ENCODE results near the gene EVA1B. TPM values are rescaled to one million over a fixed set of nuclear protein-coding genes. Genes with fewer than 3 reads are reported as not detected.

The EVA1B gene
- total and polyA plus RNA-seq, 4 donors = 31.2 to 59.5 (median 33.7) TPM

GRCh38 chr1:36329817-36330216 lies 6.4 kb upstream of the EVA1B start:
- 90 to 96% methylated on average over 9 of the region's 9 CpGs for WGBS, 2 donors
- Histone ChIP-seq H3K9ac (ENCODE audit: insufficient read depth in 1 of 2, low read length in 2 of 2) (no peak overlapping the region), H3K9me3 (ENCODE audit: control insufficient read depth in 4 of 4, insufficient read depth in 3 of 4, low read length in 3 of 4) (no peaks in the 10 kb centered on the region), H3K4me3 (no peak overlapping the region), H3K36me3 (ENCODE audit: control insufficient read depth in 4 of 4, insufficient read depth in 4 of 4, low read length in 4 of 4) (no peaks in the 10 kb centered on the region), H3K27ac (ENCODE audit: low read depth in 1 of 2, low read length in 1 of 2) (no peak overlapping the region), H3K4me1 (ENCODE audit: control insufficient read depth in 5 of 5, insufficient read depth in 5 of 5, low read length in 5 of 5) (peaks cover 0 to 8% (median 5%) of the 10 kb centered on the region in 5 donors), H3K27me3 (ENCODE audit: control insufficient read depth in 3 of 3, insufficient read depth in 3 of 3, low read length in 2 of 3) (no peaks in the 10 kb centered on the region)
- TF ChIP-seq CTCF (IDR thresholded peaks at IDR 0.05; ENCODE audit: control extremely low read depth, extremely low read depth) = no peak
- no peak for ATAC-seq (ENCODE audit: insufficient read depth, low FRiP score)
- no peak for DNase-seq

- Histone ChIP-seq H3K27ac (ENCODE audit: low read depth in 1 of 2, low read length in 1 of 2) (no peak overlapping the region), H3K4me1 (ENCODE audit: control insufficient read depth in 5 of 5, insufficient read depth in 5 of 5, low read length in 5 of 5) (peaks cover 0 to 17% (median 13%) of the 10 kb centered on the region in 5 donors), H3K36me3 (ENCODE audit: control insufficient read depth in 4 of 4, insufficient read depth in 4 of 4, low read length in 4 of 4) (no peaks in the 10 kb centered on the region), H3K4me3 (no peak overlapping the region), H3K9me3 (ENCODE audit: control insufficient read depth in 4 of 4, insufficient read depth in 3 of 4, low read length in 3 of 4) (no peaks in the 10 kb centered on the region), H3K27me3 (ENCODE audit: control insufficient read depth in 3 of 3, insufficient read depth in 3 of 3, low read length in 2 of 3) (no peaks in the 10 kb centered on the region), H3K9ac (ENCODE audit: insufficient read depth in 1 of 2, low read length in 2 of 2) (no peak overlapping the region)
- TF ChIP-seq CTCF (IDR thresholded peaks at IDR 0.05; ENCODE audit: control extremely low read depth, extremely low read depth) = no peak
- DNase-seq (peak in 2 of 3 donors; percentile 30 to 58), ATAC-seq (ENCODE audit: insufficient read depth, low FRiP score) (no peak)
- WGBS, 2 donors = 44 to 53% methylated on average over 6 of the region's 6 CpGs
These were observed 5.3 kb upstream of the EVA1B start for GRCh38 chr1:36328713-36329112.

DNA sequence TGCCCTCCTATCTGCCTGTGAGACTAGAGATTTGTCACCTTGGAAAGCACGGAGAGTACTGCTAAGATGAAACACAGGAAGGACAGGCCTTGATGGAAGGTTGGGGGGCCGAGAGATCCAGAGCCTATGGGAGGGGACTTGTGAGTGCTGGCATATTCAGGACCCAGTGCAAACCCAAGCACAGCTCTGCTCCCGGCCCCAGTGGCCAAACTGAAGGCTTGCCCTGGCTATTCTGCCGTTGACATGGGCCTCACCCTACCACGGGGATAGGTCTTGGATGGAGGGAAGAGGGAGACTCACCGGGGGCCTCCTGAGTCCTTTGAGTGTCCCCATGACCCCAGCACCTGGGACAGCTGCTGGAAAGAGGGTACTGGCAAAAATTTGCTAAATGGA lies 4.6 kb upstream of the EVA1B start:
- H3K4me1 ChIP-seq (ENCODE audit: control insufficient read depth in 5 of 5, insufficient read depth in 5 of 5, low read length in 5 of 5) = peaks cover 0 to 18% (median 13%) of the 10 kb centered on the region in 5 donors
- H3K4me3 ChIP-seq = no peak overlapping the region
- H3K27ac ChIP-seq (ENCODE audit: low read depth in 1 of 2, low read length in 1 of 2) = no peak overlapping the region
- no peak for TF ChIP-seq CTCF (IDR thresholded peaks at IDR 0.05; ENCODE audit: control extremely low read depth, extremely low read depth)
- no peaks in the 10 kb centered on the region for H3K9me3 ChIP-seq (ENCODE audit: control insufficient read depth in 4 of 4, insufficient read depth in 3 of 4, low read length in 3 of 4)
- ATAC-seq (ENCODE audit: insufficient read depth, low FRiP score) (no peak), DNase-seq (no peak)
- H3K27me3 ChIP-seq (ENCODE audit: control insufficient read depth in 3 of 3, insufficient read depth in 3 of 3, low read length in 2 of 3) = no peaks in the 10 kb centered on the region
- H3K36me3 ChIP-seq (ENCODE audit: control insufficient read depth in 4 of 4, insufficient read depth in 4 of 4, low read length in 4 of 4) = no peaks in the 10 kb centered on the region
- no peak overlapping the region for H3K9ac ChIP-seq (ENCODE audit: insufficient read depth in 1 of 2, low read length in 2 of 2)
- WGBS, 2 donors = 89 to 93% methylated on average over 6 of the region's 6 CpGs

DNA sequence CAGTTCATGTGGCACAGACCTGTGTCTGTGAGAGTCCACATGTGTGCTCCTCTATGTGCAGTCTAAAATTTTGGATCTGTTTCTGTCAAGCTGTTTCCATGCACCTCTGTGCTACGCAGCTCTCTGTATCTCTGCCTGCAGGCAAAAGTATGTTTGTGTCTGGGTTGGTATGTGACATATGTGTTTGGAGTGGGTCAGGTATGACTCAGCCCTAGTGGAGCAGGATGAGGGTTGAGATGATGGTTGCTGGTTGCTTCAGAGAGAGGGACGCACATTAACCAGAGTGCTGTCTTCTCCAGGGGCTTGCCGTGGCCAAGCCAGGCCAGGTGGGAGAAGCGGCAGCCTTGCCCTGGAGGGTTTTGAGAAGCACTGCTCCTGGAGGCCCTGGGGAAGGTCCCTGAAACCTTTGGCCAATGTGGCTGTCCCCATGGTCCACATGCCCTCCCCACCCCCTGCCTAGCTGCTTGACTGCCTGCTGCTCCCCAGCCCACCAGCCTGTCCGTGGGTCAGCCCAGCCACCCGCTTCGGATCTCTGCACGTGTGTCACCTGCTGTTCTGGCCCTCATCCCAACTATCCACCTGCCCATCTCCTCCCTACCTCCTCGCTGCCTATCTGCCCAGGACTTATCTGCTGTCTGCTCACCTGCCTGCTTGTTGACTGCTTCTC lies 4.1 kb upstream of the EVA1B start:
- Histone ChIP-seq H3K27me3 (ENCODE audit: control insufficient read depth in 3 of 3, insufficient read depth in 3 of 3, low read length in 2 of 3) (no peaks in the 10 kb centered on the region), H3K36me3 (ENCODE audit: control insufficient read depth in 4 of 4, insufficient read depth in 4 of 4, low read length in 4 of 4) (no peaks in the 10 kb centered on the region), H3K4me1 (ENCODE audit: control insufficient read depth in 5 of 5, insufficient read depth in 5 of 5, low read length in 5 of 5) (peaks cover 0 to 18% (median 13%) of the 10 kb centered on the region in 5 donors), H3K9ac (ENCODE audit: insufficient read depth in 1 of 2, low read length in 2 of 2) (no peak overlapping the region), H3K9me3 (ENCODE audit: control insufficient read depth in 4 of 4, insufficient read depth in 3 of 4, low read length in 3 of 4) (no peaks in the 10 kb centered on the region), H3K4me3 (no peak overlapping the region), H3K27ac (ENCODE audit: low read depth in 1 of 2, low read length in 1 of 2) (no peak overlapping the region)
- DNase-seq (no peak), ATAC-seq (ENCODE audit: insufficient read depth, low FRiP score) (no peak)
- WGBS, 2 donors = 84% methylated on average over 9 of the region's 9 CpGs
- TF ChIP-seq CTCF (IDR thresholded peaks at IDR 0.05; ENCODE audit: control extremely low read depth, extremely low read depth) = no peak

Measured in lung (tissue), 12 donors.